Fibroblast of the aortic adventitia (primary cell): ENCODE results near the gene FAN1. TPM values are rescaled to one million over a fixed set of nuclear protein-coding genes. Genes with fewer than 3 reads are reported as not detected.

Experiments
- DNase-seq: peaks from one replicate; pipeline ENCODE4 v3.0.0-alpha.2; 2010; ENCODE audit warnings: low read depth
- H3K4me3 ChIP-seq: 2 replicates; pipeline ENCODE4 v1.5.1; 2011; ENCODE audit warnings: low read depth, mild to moderate bottlenecking, control low read depth, low read length, moderate library complexity
- CTCF ChIP-seq: IDR thresholded peaks from 2 replicates; pipeline ENCODE4 v1.5.1; 2011; ENCODE audit warnings: mild to moderate bottlenecking, low read length, control low read depth, inconsistent platforms; ENCODE audit not compliant: insufficient read depth
- total RNA-seq: library from RNA; depleted of rRNA; stranded (reverse); fragments of >200 nt; gene quantifications from 2 replicates; pipeline ENCODE4 v1.2.3, GENCODE V29; 2012; ENCODE audit warnings: low replicate concordance

The FAN1 gene
- total RNA-seq, 1 donor = 17.8 TPM

GRCh38 chr15:30963681-30964080 is 60.0 kb downstream of the FAN1 start:
- TF ChIP-seq CTCF = no peak
- DNase-seq = no peak
- no peak overlapping the region for H3K4me3 ChIP-seq

- no peak for TF ChIP-seq CTCF
- no peak for DNase-seq
- no peak overlapping the region for H3K4me3 ChIP-seq
Measured at GRCh38 chr15:30969724-30970123, 66.0 kb downstream of the FAN1 start.

- TF ChIP-seq CTCF = no peak
- no peak overlapping the region for H3K4me3 ChIP-seq
- DNase-seq = no peak
Measured at GRCh38 chr15:30973379-30973778, 69.7 kb downstream of the FAN1 start.

GRCh38 chr15:30974112-30974511 is 70.4 kb downstream of the FAN1 start:
- no peak for TF ChIP-seq CTCF
- no peak overlapping the region for H3K4me3 ChIP-seq
- no peak for DNase-seq

- TF ChIP-seq CTCF = no peak
Measured at GRCh38 chr15:30978328-30978727, 74.6 kb downstream of the FAN1 start.

GRCh38 chr15:30979457-30979856 is 75.7 kb downstream of the FAN1 start:
- no peak overlapping the region for H3K4me3 ChIP-seq
- TF ChIP-seq CTCF = no peak
- no peak for DNase-seq

More at GRCh38 chr15:30978328-30978727, 74.6 kb downstream of the FAN1 start:
- no peak for DNase-seq
- H3K4me3 ChIP-seq = no peak overlapping the region

- no peak overlapping the region for H3K4me3 ChIP-seq
- TF ChIP-seq CTCF = no peak
- DNase-seq = peak; percentile 14
Measured at GRCh38 chr15:30984118-30984517, 80.4 kb downstream of the FAN1 start.
